ENCODE data around the gene TBC1D24.

TBC1D24 gene

DNA sequence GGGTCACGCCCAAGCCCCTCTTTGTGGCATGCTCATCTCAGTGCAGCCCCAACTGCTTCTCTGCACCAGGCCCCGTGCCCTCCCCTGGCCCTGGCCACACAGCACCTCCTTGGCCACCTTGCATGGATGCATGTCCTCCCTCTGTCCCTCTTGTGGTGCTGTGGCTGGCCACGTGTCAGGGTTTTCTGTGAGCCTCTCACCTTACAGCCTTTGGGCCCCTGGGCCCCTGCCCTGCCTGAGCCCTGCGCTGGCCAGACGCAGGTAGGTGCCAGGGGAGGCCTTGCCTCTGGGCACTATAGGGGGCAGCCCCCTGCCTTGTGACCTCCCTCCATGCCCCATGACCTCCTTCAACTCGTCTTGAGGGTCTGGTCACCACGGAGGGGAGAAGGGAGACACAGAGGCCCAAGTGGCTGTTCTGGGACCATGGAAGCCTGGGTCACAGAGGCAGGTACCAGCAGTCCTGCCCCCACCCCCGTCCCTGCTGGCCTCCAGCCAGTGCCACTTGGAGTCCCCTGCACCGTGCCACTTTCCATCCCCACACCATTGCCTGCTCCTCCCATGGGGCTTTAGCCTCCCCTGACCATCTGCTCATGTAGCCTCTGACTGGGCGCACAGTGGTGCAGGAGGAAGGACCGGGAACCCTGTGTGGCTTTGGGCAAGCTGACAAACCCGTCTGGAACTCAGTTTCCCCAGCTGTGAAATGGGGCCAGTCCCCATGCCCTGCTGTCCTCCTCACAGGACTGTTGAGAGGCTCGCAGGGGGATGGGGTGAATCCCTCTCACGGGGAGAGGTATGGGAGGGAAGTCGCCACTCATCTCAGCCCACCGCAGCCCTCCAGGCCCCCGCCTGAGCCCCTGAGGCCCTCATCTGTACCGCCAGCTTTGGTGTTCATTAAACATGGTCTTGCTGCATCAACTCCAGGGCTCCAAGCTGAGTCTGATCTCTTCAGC lies 27.3 kb downstream of the TBC1D24 start:
- Histone ChIP-seq H2BK15ac (ENCODE audit: low read length) (peak overlapping the region; percentile 81), H3K4me3 (ENCODE audit: low read length in 2 of 2) (no peak overlapping the region), H2AFZ (ENCODE audit: low read length) (peak overlapping the region; percentile 98), H4K91ac (ENCODE audit: low read depth, low read length, poor library complexity) (peak overlapping the region; percentile 22), H3K27me3 (ENCODE audit: control insufficient read depth in 3 of 3, insufficient read depth in 3 of 3, low read depth in 1 of 3, low read length in 3 of 3) (no peaks in the 10 kb centered on the region), H3K9ac (ENCODE audit: low read depth, low read length, poor library complexity) (peak overlapping the region; percentile 82), H3K4me1 (ENCODE audit: control insufficient read depth in 2 of 2, insufficient read depth in 1 of 2, low read depth in 1 of 2, low read length in 2 of 2) (peaks cover 9% of the 10 kb centered on the region in 2 donors), H2AK5ac (ENCODE audit: low read depth, low read length) (peak overlapping the region; percentile 93), H2BK120ac (ENCODE audit: low read depth, low read length) (peak overlapping the region; percentile 35), H3K9me3 (replicated peaks in 1 of 2; ENCODE audit: control insufficient read depth in 2 of 2, insufficient read depth in 1 of 2, low read depth in 1 of 2, low read length in 2 of 2) (peaks cover 0 to 4% of the 10 kb centered on the region in 2 donors), H2BK12ac (ENCODE audit: low read length) (peak overlapping the region; percentile 75), H3K4me2 (ENCODE audit: insufficient read depth, low read length, poor library complexity, severe bottlenecking) (no peak overlapping the region), H2BK5ac (ENCODE audit: low read length) (peak overlapping the region; percentile 92), H4K8ac (ENCODE audit: low read depth, low read length) (peak overlapping the region; percentile 89), H3K4ac (ENCODE audit: low read length) (no peak overlapping the region), H3K27ac (replicated peaks; ENCODE audit: low read length) (peak overlapping the region; percentile 49), H3K18ac (ENCODE audit: low read length) (peak overlapping the region; percentile 89), H3K36me3 (replicated peaks in 1 of 2; ENCODE audit: control insufficient read depth in 2 of 2, insufficient read depth in 2 of 2, low read length in 2 of 2) (peaks cover 8 to 23% of the 10 kb centered on the region in 2 donors), H3K79me1 (ENCODE audit: low read depth, low read length) (peaks cover 10% of the 10 kb centered on the region), H3K23ac (ENCODE audit: low read depth, low read length, poor library complexity) (no peak overlapping the region), H3K14ac (ENCODE audit: low read length) (peak overlapping the region; percentile 96)
- DNase-seq (ENCODE audit: low spot score) = no peak
- WGBS, 2 donors (ENCODE audit: extremely low coverage in 2 of 2, insufficient read length in 2 of 2, insufficient replicate concordance in 1 of 2) = no CpG with 5 or more reads among the region's 18 CpGs

DNA sequence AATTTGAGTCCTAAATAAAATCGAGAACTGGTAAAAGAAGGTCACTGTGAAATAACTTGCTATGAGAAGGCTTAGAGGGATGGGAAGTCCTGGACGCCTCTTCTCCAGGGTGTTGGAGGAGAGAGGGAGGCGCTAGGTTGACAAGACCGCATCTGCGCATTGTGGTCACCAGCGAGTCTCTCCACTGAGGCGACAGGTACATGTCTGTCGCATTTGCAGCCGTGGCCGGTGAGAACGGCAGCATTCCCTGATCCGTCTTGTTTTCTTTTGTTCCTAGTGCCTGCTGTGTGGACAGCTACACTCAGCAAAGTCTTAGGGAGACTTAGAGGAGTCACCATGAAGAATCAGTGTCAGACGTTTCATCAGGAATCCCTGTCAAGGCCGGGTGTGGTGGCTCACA lies 30.8 kb downstream of the TBC1D24 start:
- Histone ChIP-seq H2AFZ (ENCODE audit: low read length) (no peak overlapping the region), H3K23ac (ENCODE audit: low read depth, low read length, poor library complexity) (no peak overlapping the region), H4K8ac (ENCODE audit: low read depth, low read length) (no peak overlapping the region), H3K4ac (ENCODE audit: low read length) (no peak overlapping the region), H2BK120ac (ENCODE audit: low read depth, low read length) (no peak overlapping the region), H2BK5ac (ENCODE audit: low read length) (no peak overlapping the region), H2BK12ac (ENCODE audit: low read length) (no peak overlapping the region), H3K27me3 (ENCODE audit: control insufficient read depth in 3 of 3, insufficient read depth in 3 of 3, low read depth in 1 of 3, low read length in 3 of 3) (no peaks in the 10 kb centered on the region), H2AK5ac (ENCODE audit: low read depth, low read length) (no peak overlapping the region), H3K27ac (replicated peaks; ENCODE audit: low read length) (no peak overlapping the region), H2BK15ac (ENCODE audit: low read length) (no peak overlapping the region), H4K91ac (ENCODE audit: low read depth, low read length, poor library complexity) (no peak overlapping the region), H3K4me1 (ENCODE audit: control insufficient read depth in 2 of 2, insufficient read depth in 1 of 2, low read depth in 1 of 2, low read length in 2 of 2) (peaks cover 9 to 17% of the 10 kb centered on the region in 2 donors), H3K14ac (ENCODE audit: low read length) (no peak overlapping the region), H3K4me2 (ENCODE audit: insufficient read depth, low read length, poor library complexity, severe bottlenecking) (no peak overlapping the region), H3K36me3 (replicated peaks in 1 of 2; ENCODE audit: control insufficient read depth in 2 of 2, insufficient read depth in 2 of 2, low read length in 2 of 2) (peaks cover 0 to 2% of the 10 kb centered on the region in 2 donors), H3K9ac (ENCODE audit: low read depth, low read length, poor library complexity) (no peak overlapping the region), H3K79me1 (ENCODE audit: low read depth, low read length) (peaks cover 7% of the 10 kb centered on the region), H3K4me3 (ENCODE audit: low read length in 2 of 2) (no peak overlapping the region), H3K18ac (ENCODE audit: low read length) (no peak overlapping the region), H3K9me3 (replicated peaks in 1 of 2; ENCODE audit: control insufficient read depth in 2 of 2, insufficient read depth in 1 of 2, low read depth in 1 of 2, low read length in 2 of 2) (peaks cover 0 to 4% of the 10 kb centered on the region in 2 donors)
- 100% methylated on average over 1 of the region's 14 CpGs; no CpG with 5 or more reads in 1 of the 2 donors for WGBS, 2 donors (ENCODE audit: extremely low coverage in 2 of 2, insufficient read length in 2 of 2, insufficient replicate concordance in 1 of 2)
- no peak for DNase-seq (ENCODE audit: low spot score)

DNA sequence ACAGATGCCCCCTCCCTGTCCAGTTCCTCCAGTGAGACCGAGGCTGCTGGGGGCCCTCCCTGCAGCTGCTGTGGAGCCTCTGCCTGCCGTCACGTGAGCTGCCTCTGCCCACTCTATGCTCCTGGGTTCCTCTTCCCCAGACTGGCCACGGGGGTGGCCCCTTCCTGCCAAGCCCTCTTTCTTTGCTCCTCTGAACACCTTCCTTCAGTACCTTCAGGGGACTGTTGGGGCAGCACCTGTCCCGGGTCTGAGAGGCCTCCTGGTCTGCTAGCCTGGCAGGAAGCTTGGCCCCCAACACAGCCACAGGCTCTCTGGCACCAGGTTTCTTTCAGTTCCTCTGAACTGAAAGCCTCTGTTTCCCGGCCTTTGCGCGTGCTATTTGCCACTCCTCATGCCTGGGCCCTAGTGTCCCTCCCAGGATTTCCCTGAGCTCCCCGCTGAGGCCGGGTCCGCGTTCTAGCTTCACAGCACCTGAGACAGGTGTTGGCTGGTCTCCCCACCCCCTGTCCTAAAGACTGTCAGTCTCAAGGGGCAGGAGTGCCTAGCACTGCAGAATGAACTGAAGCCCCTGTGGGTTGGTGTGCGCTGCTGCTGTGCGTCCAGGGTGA lies 32.2 kb downstream of the TBC1D24 start:
- no CpG with 5 or more reads among the region's 14 CpGs for WGBS, 2 donors (ENCODE audit: extremely low coverage in 2 of 2, insufficient read length in 2 of 2, insufficient replicate concordance in 1 of 2)
- DNase-seq (ENCODE audit: low spot score) = no peak
- Histone ChIP-seq H3K4ac (ENCODE audit: low read length) (no peak overlapping the region), H3K9ac (ENCODE audit: low read depth, low read length, poor library complexity) (peak overlapping the region; percentile 30), H3K23ac (ENCODE audit: low read depth, low read length, poor library complexity) (no peak overlapping the region), H2BK120ac (ENCODE audit: low read depth, low read length) (no peak overlapping the region), H3K27ac (replicated peaks; ENCODE audit: low read length) (no peak overlapping the region), H3K18ac (ENCODE audit: low read length) (no peak overlapping the region), H4K8ac (ENCODE audit: low read depth, low read length) (no peak overlapping the region), H4K91ac (ENCODE audit: low read depth, low read length, poor library complexity) (no peak overlapping the region), H3K4me1 (ENCODE audit: control insufficient read depth in 2 of 2, insufficient read depth in 1 of 2, low read depth in 1 of 2, low read length in 2 of 2) (peaks cover 10 to 13% of the 10 kb centered on the region in 2 donors), H3K4me2 (ENCODE audit: insufficient read depth, low read length, poor library complexity, severe bottlenecking) (no peak overlapping the region), H2BK15ac (ENCODE audit: low read length) (peak overlapping the region; percentile 37), H2AFZ (ENCODE audit: low read length) (no peak overlapping the region), H3K79me1 (ENCODE audit: low read depth, low read length) (peaks cover 4% of the 10 kb centered on the region), H3K27me3 (ENCODE audit: control insufficient read depth in 3 of 3, insufficient read depth in 3 of 3, low read depth in 1 of 3, low read length in 3 of 3) (no peaks in the 10 kb centered on the region), H3K36me3 (replicated peaks in 1 of 2; ENCODE audit: control insufficient read depth in 2 of 2, insufficient read depth in 2 of 2, low read length in 2 of 2) (peaks cover 0 to 2% of the 10 kb centered on the region in 2 donors), H3K4me3 (ENCODE audit: low read length in 2 of 2) (no peak overlapping the region), H3K9me3 (replicated peaks in 1 of 2; ENCODE audit: control insufficient read depth in 2 of 2, insufficient read depth in 1 of 2, low read depth in 1 of 2, low read length in 2 of 2) (peaks cover 0 to 3% of the 10 kb centered on the region in 2 donors), H2BK12ac (ENCODE audit: low read length) (no peak overlapping the region), H2BK5ac (ENCODE audit: low read length) (peak overlapping the region; percentile 66), H3K14ac (ENCODE audit: low read length) (no peak overlapping the region), H2AK5ac (ENCODE audit: low read depth, low read length) (no peak overlapping the region)

DNA sequence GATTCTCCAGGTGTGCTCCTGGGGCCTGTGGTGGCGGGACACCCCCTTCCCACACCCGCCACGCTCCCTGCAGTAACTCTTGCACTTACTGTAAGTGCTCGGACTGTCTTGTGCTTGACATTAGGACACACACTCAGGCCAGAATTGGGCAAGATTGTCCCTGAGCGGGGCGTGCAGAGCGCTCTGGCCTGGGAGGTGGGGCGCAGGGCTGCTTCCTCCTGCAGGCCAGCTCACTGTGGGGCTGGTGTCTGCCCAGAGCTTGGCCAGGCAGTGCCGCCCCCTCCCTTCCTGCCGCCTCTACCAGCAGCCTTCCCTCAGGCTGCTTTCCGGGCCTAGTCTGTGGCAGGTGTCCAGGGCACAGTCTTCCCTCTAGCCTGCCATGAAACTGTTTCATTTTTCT lies 32.7 kb downstream of the TBC1D24 start:
- H3K4ac ChIP-seq (ENCODE audit: low read length) = no peak overlapping the region
- H4K8ac ChIP-seq (ENCODE audit: low read depth, low read length) = no peak overlapping the region
- H3K27ac ChIP-seq (replicated peaks; ENCODE audit: low read length) = no peak overlapping the region
- H3K79me1 ChIP-seq (ENCODE audit: low read depth, low read length) = peaks cover 2% of the 10 kb centered on the region
- H2AK5ac ChIP-seq (ENCODE audit: low read depth, low read length) = no peak overlapping the region
- no peaks in the 10 kb centered on the region for H3K36me3 ChIP-seq (replicated peaks in 1 of 2; ENCODE audit: control insufficient read depth in 2 of 2, insufficient read depth in 2 of 2, low read length in 2 of 2)
- H3K14ac ChIP-seq (ENCODE audit: low read length) = no peak overlapping the region
- no peak overlapping the region for H3K4me2 ChIP-seq (ENCODE audit: insufficient read depth, low read length, poor library complexity, severe bottlenecking)
- H3K4me3 ChIP-seq (ENCODE audit: low read length in 2 of 2) = peak overlapping the region in 1 of 2 donors; percentile 47
- WGBS, 2 donors (ENCODE audit: extremely low coverage in 2 of 2, insufficient read length in 2 of 2, insufficient replicate concordance in 1 of 2) = no CpG with 5 or more reads among the region's 11 CpGs
- peak overlapping the region; percentile 30 for H3K9ac ChIP-seq (ENCODE audit: low read depth, low read length, poor library complexity)
- no peak for DNase-seq (ENCODE audit: low spot score)
- H3K27me3 ChIP-seq (ENCODE audit: control insufficient read depth in 3 of 3, insufficient read depth in 3 of 3, low read depth in 1 of 3, low read length in 3 of 3) = no peaks in the 10 kb centered on the region
- no peak overlapping the region for H2BK12ac ChIP-seq (ENCODE audit: low read length)
- H3K4me1 ChIP-seq (ENCODE audit: control insufficient read depth in 2 of 2, insufficient read depth in 1 of 2, low read depth in 1 of 2, low read length in 2 of 2) = peaks cover 15% of the 10 kb centered on the region in 2 donors
- peak overlapping the region; percentile 37 for H2BK15ac ChIP-seq (ENCODE audit: low read length)
- peak overlapping the region; percentile 66 for H2BK5ac ChIP-seq (ENCODE audit: low read length)
- no peak overlapping the region for H3K18ac ChIP-seq (ENCODE audit: low read length)
- H4K91ac ChIP-seq (ENCODE audit: low read depth, low read length, poor library complexity) = no peak overlapping the region
- H3K9me3 ChIP-seq (replicated peaks in 1 of 2; ENCODE audit: control insufficient read depth in 2 of 2, insufficient read depth in 1 of 2, low read depth in 1 of 2, low read length in 2 of 2) = no peaks in the 10 kb centered on the region
- H3K23ac ChIP-seq (ENCODE audit: low read depth, low read length, poor library complexity) = no peak overlapping the region
- H2BK120ac ChIP-seq (ENCODE audit: low read depth, low read length) = no peak overlapping the region
- H2AFZ ChIP-seq (ENCODE audit: low read length) = no peak overlapping the region
